ENCODE measurements around the gene ACSL1.

Gene ACSL1

DNA sequence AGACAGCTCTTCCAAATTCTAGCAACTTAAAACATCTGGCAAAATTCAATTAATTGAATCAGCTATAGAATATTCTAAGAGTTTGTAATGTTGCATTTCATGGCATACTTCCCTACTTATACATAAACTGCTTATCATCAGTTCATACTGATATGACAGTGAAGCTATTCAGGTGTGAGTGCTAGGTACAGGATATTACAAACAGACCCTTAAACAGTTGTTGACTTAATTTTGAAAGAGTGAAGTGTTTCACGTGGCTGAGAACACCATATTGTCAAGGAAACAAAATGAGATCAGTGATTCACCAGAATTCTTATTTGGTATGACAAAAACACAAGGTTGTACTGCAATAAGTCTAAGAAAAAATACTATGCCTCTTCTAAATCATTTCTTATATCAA is 119.3 kb downstream of the ACSL1 start:
- no peak for DNase-seq

DNA sequence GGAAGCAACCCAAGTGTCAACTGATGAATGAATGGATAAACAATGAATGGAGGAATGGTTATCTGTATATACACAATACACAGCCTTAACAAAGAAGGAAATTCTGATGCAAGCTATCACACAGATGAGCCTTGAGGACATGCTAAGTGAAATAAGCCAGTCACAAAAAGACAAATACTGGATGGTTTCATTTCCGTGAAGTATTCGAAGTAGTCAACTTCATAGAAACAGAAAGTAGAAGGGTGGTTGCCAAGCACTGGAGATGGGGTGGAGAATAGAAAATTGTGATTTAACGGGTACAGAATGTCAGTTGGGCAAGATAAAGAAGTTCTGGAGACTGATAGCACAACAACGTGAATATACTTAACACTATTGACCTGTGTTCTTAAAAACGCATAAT is 120.1 kb downstream of the ACSL1 start:
- DNase-seq: no peak

Measured in bone marrow (tissue), 2 donors.